GM23338 (cell line): ENCODE results near the gene UGGT2. TPM values are rescaled to one million over a fixed set of nuclear protein-coding genes. Genes with fewer than 3 reads are reported as not detected.

Source experiments
- ATAC-seq: fragments of 200-7000 bp; cut with Tn5 transposase; 3 replicates; pipeline ENCODE4 v1.9.1; 2020
- DNase-seq: peaks from one replicate; pipeline ENCODE4 v3.0.0-alpha.2; 2015; ENCODE audit warnings: low spot score
- H2AFZ ChIP-seq: fragments of 200-600 bp; sonication (generic); 2 replicates; pipeline ENCODE4 v1.8.0; 2016; ENCODE audit warnings: antibody characterized with exemption, mild to moderate bottlenecking, moderate library complexity
- H3F3A ChIP-seq: fragments of 200-600 bp; sonication (generic); replicated peaks from 2 replicates; pipeline ENCODE4 v1.8.0; 2017; ENCODE audit warnings: antibody characterized with exemption, mixed run types, low read depth
- H3K27ac ChIP-seq: fragments of 200-600 bp; sonication (generic); 2 replicates; pipeline ENCODE4 v1.6.1; 2016; ENCODE audit warnings: low read depth
- H3K27me3 ChIP-seq: fragments of 200-600 bp; sonication (generic); 2 replicates; pipeline ENCODE4 v1.8.0; 2016; ENCODE audit warnings: mild to moderate bottlenecking, mixed run types, moderate library complexity; ENCODE audit not compliant: insufficient read depth
- H3K36me3 ChIP-seq: fragments of 200-600 bp; sonication (generic); 2 replicates; pipeline ENCODE4 v1.8.0; 2016; ENCODE audit warnings: mild to moderate bottlenecking; ENCODE audit not compliant: insufficient read depth
- H3K4me1 ChIP-seq: fragments of 200-600 bp; sonication (generic); 2 replicates; pipeline ENCODE4 v1.8.0; 2016; ENCODE audit warnings: mild to moderate bottlenecking, moderate library complexity; ENCODE audit not compliant: insufficient read depth
- H3K4me2 ChIP-seq: fragments of 200-600 bp; sonication (generic); 2 replicates; pipeline ENCODE4 v1.7.1; 2017; ENCODE audit warnings: mixed run types
- H3K4me3 ChIP-seq: fragments of 200-600 bp; sonication (generic); 2 replicates; pipeline ENCODE4 v1.6.1; 2016; ENCODE audit warnings: mixed run types
- H3K79me2 ChIP-seq: fragments of 200-600 bp; sonication (generic); replicated peaks from 2 replicates; pipeline ENCODE4 v1.8.0; 2017; ENCODE audit warnings: mild to moderate bottlenecking; ENCODE audit not compliant: insufficient read depth
- H3K9me2 ChIP-seq: fragments of 200-600 bp; sonication (generic); 2 replicates; pipeline ENCODE4 v1.8.0; 2017; ENCODE audit not compliant: insufficient read depth
- H4K20me1 ChIP-seq: fragments of 200-600 bp; sonication (generic); replicated peaks from 2 replicates; pipeline ENCODE4 v1.8.0; 2017; ENCODE audit warnings: mild to moderate bottlenecking; ENCODE audit not compliant: insufficient read depth
- H3K27ac Mint-ChIP-seq: 2 replicates; pipeline ENCODE4 v1.8.0; 2020; ENCODE audit warnings: inconsistent platforms, mild to moderate bottlenecking, moderate library complexity, mixed read lengths
- H3K27me3 Mint-ChIP-seq: 3 replicates; pipeline ENCODE4 v1.8.0; 2022; ENCODE audit warnings: low read depth, mild to moderate bottlenecking, moderate library complexity, mixed read lengths, inconsistent platforms; ENCODE audit not compliant: insufficient read depth, poor library complexity
- H3K36me3 Mint-ChIP-seq: 3 replicates; pipeline ENCODE4 v1.8.0; 2021; ENCODE audit warnings: low read depth, mild to moderate bottlenecking, inconsistent platforms, moderate library complexity, mixed read lengths
- H3K4me1 Mint-ChIP-seq: 3 replicates; pipeline ENCODE4 v1.8.0; 2020; ENCODE audit warnings: mild to moderate bottlenecking, inconsistent platforms, mixed read lengths
- H3K4me3 Mint-ChIP-seq: 3 replicates; pipeline ENCODE4 v1.8.0; 2021; ENCODE audit warnings: moderate library complexity, mild to moderate bottlenecking, inconsistent platforms, mixed read lengths
- H3K9me3 Mint-ChIP-seq: 3 replicates; pipeline ENCODE4 v1.8.0; 2020; ENCODE audit warnings: moderate library complexity, mild to moderate bottlenecking, inconsistent platforms, mixed read lengths
- CREB1 ChIP-seq: fragments of 250-450 bp; sonication (Bioruptor Pico); IDR thresholded peaks from 2 replicates; pipeline ENCODE4 v1.5.0; 2020; ENCODE audit warnings: low read depth, mild to moderate bottlenecking, moderate library complexity
- NANOG ChIP-seq: IDR thresholded peaks from 2 replicates; pipeline ENCODE4 v1.6.1; 2016; ENCODE audit warnings: antibody characterized with exemption, borderline replicate concordance
- POLR2AphosphoS5 ChIP-seq: IDR thresholded peaks from 2 replicates; pipeline ENCODE4 v1.6.1; 2016; ENCODE audit warnings: antibody characterized with exemption, low read depth
- STAT1 ChIP-seq: IDR thresholded peaks from one replicate; pipeline ENCODE4 v1.6.1; 2016; ENCODE audit warnings: antibody characterized with exemption; ENCODE audit not compliant: unreplicated experiment
- ZNF114 ChIP-seq: fragments of 250-450 bp; sonication (Bioruptor Pico); IDR thresholded peaks from 2 replicates; pipeline ENCODE4 v1.5.0; 2020; ENCODE audit warnings: mild to moderate bottlenecking, moderate library complexity
- ZNF331 ChIP-seq: fragments of 250-450 bp; sonication (Bioruptor Pico); IDR thresholded peaks from 2 replicates; pipeline ENCODE4 v1.5.0; 2020; ENCODE audit warnings: low read depth, mild to moderate bottlenecking, moderate library complexity
- polyA plus RNA-seq: library from polyadenylated mRNA; unstranded; fragments of >200 nt; fragmentation: Nextera tagmentation; extraction: Ambion mirVana; gene quantifications from 2 replicates; pipeline ENCODE4 v1.2.1, GENCODE V29; 2016
- total RNA-seq: library from RNA; depleted of rRNA; stranded (reverse); fragments of >200 nt; shearing (Covaris generic); gene quantifications from 2 replicates; pipeline ENCODE4 v1.2.3, GENCODE V29; 2014
- TF ChIP-seq, protein P1 (sequence below): IDR thresholded peaks from 2 replicates; pipeline ENCODE4 v1.6.1; 2016; ENCODE audit warnings: antibody characterized with exemption
- TF ChIP-seq, protein P2 (sequence below): fragments of 250-450 bp; sonication (Bioruptor Pico); IDR thresholded peaks from 2 replicates; pipeline ENCODE4 v1.5.0; 2020; ENCODE audit warnings: mild to moderate bottlenecking, moderate library complexity
- TF ChIP-seq, protein P3 (sequence below), 2 experiments: fragments of 200-600 bp in 1 of 2; sonication (generic) in 1 of 2; conservative IDR thresholded peaks; 2 replicates each; pipeline versions ENCODE4 v1.5.1 to v1.6.1; 2016 to 2017; ENCODE audit warnings: antibody characterized with exemption in 2 of 2, low read depth in 2 of 2, mild to moderate bottlenecking in 2 of 2, moderate library complexity in 1 of 2
- TF ChIP-seq, protein P4 (sequence below): IDR thresholded peaks from one replicate; pipeline ENCODE4 v1.6.1; 2018; ENCODE audit warnings: antibody characterized with exemption; ENCODE audit not compliant: unreplicated experiment

The UGGT2 gene
- total and polyA plus RNA-seq, 2 experiments from 2014 or later = 44.0 to 60.5 TPM

DNA sequence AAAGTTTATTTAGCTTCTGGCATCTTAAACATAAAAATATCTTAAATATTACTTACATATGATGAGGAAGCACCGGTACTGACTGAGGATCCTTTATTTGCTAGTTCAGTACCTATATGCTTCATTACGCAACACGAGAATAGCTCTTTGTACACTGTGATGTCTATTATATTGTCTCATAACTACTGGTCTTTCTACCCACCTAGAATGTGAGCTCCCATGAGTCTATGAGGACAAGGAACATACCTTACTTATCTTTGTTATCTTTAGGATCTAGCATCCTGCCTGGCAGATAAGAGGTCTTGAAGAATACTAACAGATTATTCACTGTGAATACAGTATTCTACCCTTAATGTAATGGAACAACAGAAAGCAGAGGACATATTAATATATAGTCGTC lies 251.4 kb downstream of the UGGT2 start:
- no peaks in the 10 kb centered on the region for H3K4me1 Mint-ChIP-seq
- Histone ChIP-seq H3K4me1 (no peaks in the 10 kb centered on the region), H3F3A (no peaks in the 10 kb centered on the region), H2AFZ (no peak overlapping the region), H4K20me1 (no peaks in the 10 kb centered on the region), H3K27ac (no peak overlapping the region), H3K27me3 (no peaks in the 10 kb centered on the region), H3K4me3 (no peak overlapping the region), H3K36me3 (peaks cover 5% of the 10 kb centered on the region; the same call in 1 of the 2 replicates), H3K9me2 (no peaks in the 10 kb centered on the region), H3K4me2 (no peak overlapping the region), H3K79me2 (no peaks in the 10 kb centered on the region)
- H3K36me3 Mint-ChIP-seq = peaks cover 31% of the 10 kb centered on the region; the same call in 2 of the 3 replicates
- no peak overlapping the region for H3K4me3 Mint-ChIP-seq
- peaks cover 10% of the 10 kb centered on the region for H3K9me3 Mint-ChIP-seq
- ATAC-seq (no peak), DNase-seq (no peak)
- no peak overlapping the region for H3K27ac Mint-ChIP-seq
- TF ChIP-seq, protein P1, sequence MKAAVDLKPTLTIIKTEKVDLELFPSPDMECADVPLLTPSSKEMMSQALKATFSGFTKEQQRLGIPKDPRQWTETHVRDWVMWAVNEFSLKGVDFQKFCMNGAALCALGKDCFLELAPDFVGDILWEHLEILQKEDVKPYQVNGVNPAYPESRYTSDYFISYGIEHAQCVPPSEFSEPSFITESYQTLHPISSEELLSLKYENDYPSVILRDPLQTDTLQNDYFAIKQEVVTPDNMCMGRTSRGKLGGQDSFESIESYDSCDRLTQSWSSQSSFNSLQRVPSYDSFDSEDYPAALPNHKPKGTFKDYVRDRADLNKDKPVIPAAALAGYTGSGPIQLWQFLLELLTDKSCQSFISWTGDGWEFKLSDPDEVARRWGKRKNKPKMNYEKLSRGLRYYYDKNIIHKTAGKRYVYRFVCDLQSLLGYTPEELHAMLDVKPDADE = no peak
- TF ChIP-seq NANOG = no peak
- peaks cover 3% of the 10 kb centered on the region for H3K27me3 Mint-ChIP-seq

DNA sequence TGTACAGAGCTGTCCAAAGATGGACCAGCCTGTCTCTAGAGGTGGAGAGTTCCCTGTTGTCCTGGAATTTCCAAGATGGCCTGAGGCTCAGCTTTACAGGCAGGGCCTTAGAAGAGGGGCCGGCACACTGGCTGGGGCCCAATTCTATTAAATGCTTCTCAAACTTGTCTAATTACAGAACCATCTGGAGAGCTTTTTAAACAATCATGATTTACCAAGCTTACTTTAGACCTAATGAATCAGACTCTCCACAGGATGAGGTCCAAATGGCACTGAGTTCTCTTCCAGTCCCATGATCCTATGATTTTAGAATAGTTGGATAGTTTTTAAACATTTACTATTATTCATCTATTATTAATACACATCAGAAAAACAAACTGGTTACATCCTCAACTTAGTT lies 252.8 kb downstream of the UGGT2 start:
- no peaks in the 10 kb centered on the region for H3K4me1 Mint-ChIP-seq
- H3K36me3 Mint-ChIP-seq = peaks cover 20% of the 10 kb centered on the region; the same call in 2 of the 3 replicates
- no peaks in the 10 kb centered on the region for H3K9me3 Mint-ChIP-seq
- H3F3A ChIP-seq = no peaks in the 10 kb centered on the region
- no peak overlapping the region for H3K4me3 Mint-ChIP-seq
- no peaks in the 10 kb centered on the region for H4K20me1 ChIP-seq
- peaks cover 3% of the 10 kb centered on the region for H3K27me3 Mint-ChIP-seq
- no peak for DNase-seq
- no peak overlapping the region for H3K4me2 ChIP-seq
- no peaks in the 10 kb centered on the region for H3K27me3 ChIP-seq
- ATAC-seq = no peak
- H3K4me1 ChIP-seq = no peaks in the 10 kb centered on the region
- no peak overlapping the region for H3K27ac ChIP-seq
- H3K9me2 ChIP-seq = no peaks in the 10 kb centered on the region
- no peak overlapping the region for H3K27ac Mint-ChIP-seq
- H3K36me3 ChIP-seq = no peaks in the 10 kb centered on the region
- H2AFZ ChIP-seq = no peak overlapping the region
- no peaks in the 10 kb centered on the region for H3K79me2 ChIP-seq
- H3K4me3 ChIP-seq = no peak overlapping the region
- TF ChIP-seq POLR2AphosphoS5 (no peak), CREB1 (no peak), ZNF331 (CRISPR knock-in tag) (no peak), ZNF114 (no peak), NANOG (no peak), STAT1 (no peak)
- TF ChIP-seq, protein P2, sequence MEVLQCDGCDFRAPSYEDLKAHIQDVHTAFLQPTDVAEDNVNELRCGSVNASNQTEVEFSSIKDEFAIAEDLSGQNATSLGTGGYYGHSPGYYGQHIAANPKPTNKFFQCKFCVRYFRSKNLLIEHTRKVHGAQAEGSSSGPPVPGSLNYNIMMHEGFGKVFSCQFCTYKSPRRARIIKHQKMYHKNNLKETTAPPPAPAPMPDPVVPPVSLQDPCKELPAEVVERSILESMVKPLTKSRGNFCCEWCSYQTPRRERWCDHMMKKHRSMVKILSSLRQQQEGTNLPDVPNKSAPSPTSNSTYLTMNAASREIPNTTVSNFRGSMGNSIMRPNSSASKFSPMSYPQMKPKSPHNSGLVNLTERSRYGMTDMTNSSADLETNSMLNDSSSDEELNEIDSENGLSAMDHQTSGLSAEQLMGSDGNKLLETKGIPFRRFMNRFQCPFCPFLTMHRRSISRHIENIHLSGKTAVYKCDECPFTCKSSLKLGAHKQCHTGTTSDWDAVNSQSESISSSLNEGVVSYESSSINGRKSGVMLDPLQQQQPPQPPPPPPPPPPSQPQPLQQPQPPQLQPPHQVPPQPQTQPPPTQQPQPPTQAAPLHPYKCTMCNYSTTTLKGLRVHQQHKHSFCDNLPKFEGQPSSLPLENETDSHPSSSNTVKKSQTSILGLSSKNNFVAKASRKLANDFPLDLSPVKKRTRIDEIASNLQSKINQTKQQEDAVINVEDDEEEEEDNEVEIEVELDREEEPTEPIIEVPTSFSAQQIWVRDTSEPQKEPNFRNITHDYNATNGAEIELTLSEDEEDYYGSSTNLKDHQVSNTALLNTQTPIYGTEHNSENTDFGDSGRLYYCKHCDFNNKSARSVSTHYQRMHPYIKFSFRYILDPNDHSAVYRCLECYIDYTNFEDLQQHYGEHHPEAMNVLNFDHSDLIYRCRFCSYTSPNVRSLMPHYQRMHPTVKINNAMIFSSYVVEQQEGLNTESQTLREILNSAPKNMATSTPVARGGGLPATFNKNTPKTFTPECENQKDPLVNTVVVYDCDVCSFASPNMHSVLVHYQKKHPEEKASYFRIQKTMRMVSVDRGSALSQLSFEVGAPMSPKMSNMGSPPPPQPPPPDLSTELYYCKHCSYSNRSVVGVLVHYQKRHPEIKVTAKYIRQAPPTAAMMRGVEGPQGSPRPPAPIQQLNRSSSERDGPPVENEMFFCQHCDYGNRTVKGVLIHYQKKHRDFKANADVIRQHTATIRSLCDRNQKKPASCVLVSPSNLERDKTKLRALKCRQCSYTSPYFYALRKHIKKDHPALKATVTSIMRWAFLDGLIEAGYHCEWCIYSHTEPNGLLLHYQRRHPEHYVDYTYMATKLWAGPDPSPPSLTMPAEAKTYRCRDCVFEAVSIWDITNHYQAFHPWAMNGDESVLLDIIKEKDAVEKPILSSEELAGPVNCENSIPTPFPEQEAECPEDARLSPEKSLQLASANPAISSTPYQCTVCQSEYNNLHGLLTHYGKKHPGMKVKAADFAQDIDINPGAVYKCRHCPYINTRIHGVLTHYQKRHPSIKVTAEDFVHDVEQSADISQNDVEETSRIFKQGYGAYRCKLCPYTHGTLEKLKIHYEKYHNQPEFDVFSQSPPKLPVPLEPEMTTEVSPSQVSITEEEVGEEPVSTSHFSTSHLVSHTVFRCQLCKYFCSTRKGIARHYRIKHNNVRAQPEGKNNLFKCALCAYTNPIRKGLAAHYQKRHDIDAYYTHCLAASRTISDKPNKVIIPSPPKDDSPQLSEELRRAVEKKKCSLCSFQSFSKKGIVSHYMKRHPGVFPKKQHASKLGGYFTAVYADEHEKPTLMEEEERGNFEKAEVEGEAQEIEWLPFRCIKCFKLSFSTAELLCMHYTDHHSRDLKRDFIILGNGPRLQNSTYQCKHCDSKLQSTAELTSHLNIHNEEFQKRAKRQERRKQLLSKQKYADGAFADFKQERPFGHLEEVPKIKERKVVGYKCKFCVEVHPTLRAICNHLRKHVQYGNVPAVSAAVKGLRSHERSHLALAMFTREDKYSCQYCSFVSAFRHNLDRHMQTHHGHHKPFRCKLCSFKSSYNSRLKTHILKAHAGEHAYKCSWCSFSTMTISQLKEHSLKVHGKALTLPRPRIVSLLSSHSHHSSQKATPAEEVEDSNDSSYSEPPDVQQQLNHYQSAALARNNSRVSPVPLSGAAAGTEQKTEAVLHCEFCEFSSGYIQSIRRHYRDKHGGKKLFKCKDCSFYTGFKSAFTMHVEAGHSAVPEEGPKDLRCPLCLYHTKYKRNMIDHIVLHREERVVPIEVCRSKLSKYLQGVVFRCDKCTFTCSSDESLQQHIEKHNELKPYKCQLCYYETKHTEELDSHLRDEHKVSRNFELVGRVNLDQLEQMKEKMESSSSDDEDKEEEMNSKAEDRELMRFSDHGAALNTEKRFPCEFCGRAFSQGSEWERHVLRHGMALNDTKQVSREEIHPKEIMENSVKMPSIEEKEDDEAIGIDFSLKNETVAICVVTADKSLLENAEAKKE (CRISPR knock-in tag) = no peak
- TF ChIP-seq, protein P3, sequence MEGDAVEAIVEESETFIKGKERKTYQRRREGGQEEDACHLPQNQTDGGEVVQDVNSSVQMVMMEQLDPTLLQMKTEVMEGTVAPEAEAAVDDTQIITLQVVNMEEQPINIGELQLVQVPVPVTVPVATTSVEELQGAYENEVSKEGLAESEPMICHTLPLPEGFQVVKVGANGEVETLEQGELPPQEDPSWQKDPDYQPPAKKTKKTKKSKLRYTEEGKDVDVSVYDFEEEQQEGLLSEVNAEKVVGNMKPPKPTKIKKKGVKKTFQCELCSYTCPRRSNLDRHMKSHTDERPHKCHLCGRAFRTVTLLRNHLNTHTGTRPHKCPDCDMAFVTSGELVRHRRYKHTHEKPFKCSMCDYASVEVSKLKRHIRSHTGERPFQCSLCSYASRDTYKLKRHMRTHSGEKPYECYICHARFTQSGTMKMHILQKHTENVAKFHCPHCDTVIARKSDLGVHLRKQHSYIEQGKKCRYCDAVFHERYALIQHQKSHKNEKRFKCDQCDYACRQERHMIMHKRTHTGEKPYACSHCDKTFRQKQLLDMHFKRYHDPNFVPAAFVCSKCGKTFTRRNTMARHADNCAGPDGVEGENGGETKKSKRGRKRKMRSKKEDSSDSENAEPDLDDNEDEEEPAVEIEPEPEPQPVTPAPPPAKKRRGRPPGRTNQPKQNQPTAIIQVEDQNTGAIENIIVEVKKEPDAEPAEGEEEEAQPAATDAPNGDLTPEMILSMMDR (conservative IDR thresholded peaks at IDR 0.05; ENCODE audit: low read depth in 2 of 2) = no peak
- TF ChIP-seq, protein P4, sequence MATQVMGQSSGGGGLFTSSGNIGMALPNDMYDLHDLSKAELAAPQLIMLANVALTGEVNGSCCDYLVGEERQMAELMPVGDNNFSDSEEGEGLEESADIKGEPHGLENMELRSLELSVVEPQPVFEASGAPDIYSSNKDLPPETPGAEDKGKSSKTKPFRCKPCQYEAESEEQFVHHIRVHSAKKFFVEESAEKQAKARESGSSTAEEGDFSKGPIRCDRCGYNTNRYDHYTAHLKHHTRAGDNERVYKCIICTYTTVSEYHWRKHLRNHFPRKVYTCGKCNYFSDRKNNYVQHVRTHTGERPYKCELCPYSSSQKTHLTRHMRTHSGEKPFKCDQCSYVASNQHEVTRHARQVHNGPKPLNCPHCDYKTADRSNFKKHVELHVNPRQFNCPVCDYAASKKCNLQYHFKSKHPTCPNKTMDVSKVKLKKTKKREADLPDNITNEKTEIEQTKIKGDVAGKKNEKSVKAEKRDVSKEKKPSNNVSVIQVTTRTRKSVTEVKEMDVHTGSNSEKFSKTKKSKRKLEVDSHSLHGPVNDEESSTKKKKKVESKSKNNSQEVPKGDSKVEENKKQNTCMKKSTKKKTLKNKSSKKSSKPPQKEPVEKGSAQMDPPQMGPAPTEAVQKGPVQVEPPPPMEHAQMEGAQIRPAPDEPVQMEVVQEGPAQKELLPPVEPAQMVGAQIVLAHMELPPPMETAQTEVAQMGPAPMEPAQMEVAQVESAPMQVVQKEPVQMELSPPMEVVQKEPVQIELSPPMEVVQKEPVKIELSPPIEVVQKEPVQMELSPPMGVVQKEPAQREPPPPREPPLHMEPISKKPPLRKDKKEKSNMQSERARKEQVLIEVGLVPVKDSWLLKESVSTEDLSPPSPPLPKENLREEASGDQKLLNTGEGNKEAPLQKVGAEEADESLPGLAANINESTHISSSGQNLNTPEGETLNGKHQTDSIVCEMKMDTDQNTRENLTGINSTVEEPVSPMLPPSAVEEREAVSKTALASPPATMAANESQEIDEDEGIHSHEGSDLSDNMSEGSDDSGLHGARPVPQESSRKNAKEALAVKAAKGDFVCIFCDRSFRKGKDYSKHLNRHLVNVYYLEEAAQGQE = no peak
